ENCODE measurements around the gene RPS6KA2.

RPS6KA2 gene

GRCh38 chr6:166461821-166462460, 165.1 kb downstream of the RPS6KA2 start:
- no peak for DNase-seq

GRCh38 chr6:166460473-166461437, 166.3 kb downstream of the RPS6KA2 start:
- no peak for DNase-seq

- no peak for DNase-seq
Measured at GRCh38 chr6:166459906-166460305, 167.1 kb downstream of the RPS6KA2 start.

GRCh38 chr6:166459272-166459671, 167.8 kb downstream of the RPS6KA2 start:
- no peak for DNase-seq

- no peak for DNase-seq
Measured at GRCh38 chr6:166456395-166457156, 170.5 kb downstream of the RPS6KA2 start.

- no peak for DNase-seq
Measured at GRCh38 chr6:166454692-166455515, 172.1 kb downstream of the RPS6KA2 start.

GRCh38 chr6:166453651-166454050, 173.4 kb downstream of the RPS6KA2 start:
- no peak for DNase-seq

- DNase-seq, result no peak
Measured at GRCh38 chr6:166450167-166450873, 176.7 kb downstream of the RPS6KA2 start.

GRCh38 chr6:166449641-166450040, 177.4 kb downstream of the RPS6KA2 start:
- DNase-seq, result no peak

GRCh38 chr6:166449036-166449435, 178.0 kb downstream of the RPS6KA2 start:
- no peak for DNase-seq

GRCh38 chr6:166448432-166448831, 178.6 kb downstream of the RPS6KA2 start:
- DNase-seq, result no peak

- DNase-seq, result no peak
Measured at GRCh38 chr6:166446567-166447065, 180.4 kb downstream of the RPS6KA2 start.

GRCh38 chr6:166446146-166446545, 180.9 kb downstream of the RPS6KA2 start:
- DNase-seq, result no peak

GRCh38 chr6:166444446-166444845, 182.6 kb downstream of the RPS6KA2 start:
- DNase-seq, result no peak

GRCh38 chr6:166443166-166443565, 183.9 kb downstream of the RPS6KA2 start:
- DNase-seq, result no peak

GRCh38 chr6:166442131-166442685, 184.8 kb downstream of the RPS6KA2 start:
- no peak for DNase-seq

- no peak for DNase-seq
Measured at GRCh38 chr6:166441325-166442078, 185.5 kb downstream of the RPS6KA2 start.

GRCh38 chr6:166440729-166441128, 186.3 kb downstream of the RPS6KA2 start:
- no peak for DNase-seq

GRCh38 chr6:166440106-166440505, 186.9 kb downstream of the RPS6KA2 start:
- DNase-seq, result no peak

GRCh38 chr6:166439366-166440091, 187.5 kb downstream of the RPS6KA2 start:
- no peak for DNase-seq
